GM21447 (cell line): Measurements from ENCODE around the gene SHKBP1.
"Not testable (repeated sequence)": the region's sequence is repeated elsewhere in the genome, so short reads cannot be mapped to it uniquely, and the experiment has no call there.

Experiments
- ATAC-seq: cut with Tn5 transposase; IDR thresholded peaks from one replicate; pipeline ENCODE4 v1.9.1; 2021; ENCODE audit not compliant: unreplicated experiment

The SHKBP1 gene

DNA sequence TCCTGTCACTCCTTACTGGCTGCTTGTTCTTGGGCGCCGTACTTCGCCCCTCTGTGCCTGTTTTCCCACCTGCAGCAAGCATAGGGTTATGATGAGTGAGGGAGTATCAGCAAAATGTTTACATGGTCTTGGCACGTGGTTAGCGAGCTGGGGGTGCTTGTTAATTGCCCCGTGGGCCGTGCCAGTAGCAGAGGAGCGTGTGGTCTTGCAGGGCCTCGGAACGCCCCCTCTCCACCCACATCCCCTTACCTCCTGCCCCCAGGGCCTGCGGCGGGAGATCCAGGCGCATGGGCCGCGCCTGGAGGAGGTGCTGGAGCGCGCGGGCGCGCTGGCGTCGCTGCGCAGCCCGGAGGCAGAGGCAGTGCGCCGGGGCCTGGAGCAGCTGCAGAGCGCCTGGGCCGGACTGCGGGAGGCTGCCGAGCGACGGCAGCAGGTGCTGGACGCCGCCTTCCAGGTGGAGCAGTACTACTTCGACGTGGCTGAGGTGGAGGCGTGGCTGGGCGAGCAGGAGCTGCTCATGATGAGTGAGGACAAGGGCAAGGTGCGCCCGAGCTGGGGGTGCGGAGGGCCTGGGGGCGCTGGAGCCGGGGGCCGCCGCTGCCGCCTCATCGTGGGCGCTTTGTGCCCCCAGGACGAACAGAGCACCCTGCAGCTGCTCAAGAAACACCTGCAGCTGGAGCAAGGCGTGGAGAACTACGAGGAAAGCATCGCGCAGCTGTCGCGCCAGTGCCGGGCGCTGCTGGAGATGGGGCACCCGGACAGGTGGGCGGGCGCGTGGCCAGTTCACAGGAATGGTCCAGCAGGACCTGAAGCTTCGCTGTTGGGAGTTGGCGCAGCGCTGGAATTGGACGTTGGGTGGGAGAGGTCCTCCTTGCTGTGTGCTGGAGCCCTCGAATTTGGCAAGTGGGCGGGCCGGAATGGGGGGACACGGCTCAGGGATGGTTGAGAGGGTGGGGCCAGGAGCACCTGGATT, 22.5 kb upstream of the SHKBP1 start:
- no peak for ATAC-seq

DNA sequence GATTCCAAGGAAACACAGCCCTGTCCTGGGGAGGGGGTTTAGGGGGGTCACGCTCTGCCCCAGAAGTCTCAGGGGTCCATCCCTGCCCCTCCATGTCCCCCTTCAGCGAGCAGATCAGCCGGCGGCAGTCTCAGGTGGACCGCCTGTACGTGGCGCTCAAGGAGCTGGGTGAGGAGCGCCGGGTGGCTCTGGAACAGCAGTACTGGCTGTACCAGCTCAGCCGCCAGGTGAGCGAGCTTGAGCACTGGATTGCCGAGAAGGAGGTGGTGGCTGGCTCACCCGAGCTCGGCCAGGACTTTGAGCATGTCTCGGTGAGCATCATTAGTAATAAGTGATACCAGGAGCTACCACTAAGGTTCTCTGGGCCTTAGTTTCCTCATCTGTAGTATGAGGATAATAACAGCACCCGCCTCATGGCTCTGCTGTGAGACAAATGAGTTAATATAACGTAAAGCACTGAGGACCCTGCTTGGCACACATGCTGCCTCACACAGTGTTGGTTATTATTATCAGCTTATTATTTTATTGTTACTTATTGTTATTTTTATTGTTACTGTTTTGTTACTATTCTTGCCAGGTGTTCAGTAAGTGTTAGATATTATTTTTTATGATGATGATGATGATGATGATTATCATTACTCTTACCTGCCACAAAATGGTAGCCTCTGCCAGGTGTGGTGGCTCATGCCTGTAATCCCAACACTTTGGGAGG, 20.5 kb upstream of the SHKBP1 start:
- no peak for ATAC-seq

DNA sequence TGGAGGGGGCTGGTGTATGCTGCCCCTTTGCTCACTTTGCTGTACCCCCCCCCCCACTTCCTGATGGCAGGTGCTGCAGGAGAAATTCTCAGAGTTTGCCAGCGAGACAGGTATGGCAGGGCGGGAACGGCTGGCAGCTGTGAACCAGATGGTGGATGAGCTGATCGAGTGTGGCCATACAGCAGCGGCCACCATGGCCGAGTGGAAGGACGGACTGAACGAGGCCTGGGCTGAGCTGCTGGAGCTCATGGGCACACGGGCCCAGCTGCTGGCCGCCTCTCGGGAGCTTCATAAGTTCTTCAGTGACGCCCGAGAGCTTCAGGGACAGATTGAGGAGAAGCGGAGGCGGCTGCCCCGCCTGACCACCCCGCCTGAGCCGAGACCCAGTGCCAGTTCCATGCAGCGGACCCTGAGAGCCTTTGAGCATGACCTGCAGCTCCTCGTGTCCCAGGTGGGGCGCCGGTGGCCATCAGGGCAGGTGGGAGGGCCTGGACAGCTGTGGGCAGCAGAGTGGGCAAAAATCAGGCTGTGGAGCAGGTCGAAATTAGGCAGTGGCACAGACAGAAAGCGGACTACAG, 19.6 kb upstream of the SHKBP1 start:
- no peak for ATAC-seq

DNA sequence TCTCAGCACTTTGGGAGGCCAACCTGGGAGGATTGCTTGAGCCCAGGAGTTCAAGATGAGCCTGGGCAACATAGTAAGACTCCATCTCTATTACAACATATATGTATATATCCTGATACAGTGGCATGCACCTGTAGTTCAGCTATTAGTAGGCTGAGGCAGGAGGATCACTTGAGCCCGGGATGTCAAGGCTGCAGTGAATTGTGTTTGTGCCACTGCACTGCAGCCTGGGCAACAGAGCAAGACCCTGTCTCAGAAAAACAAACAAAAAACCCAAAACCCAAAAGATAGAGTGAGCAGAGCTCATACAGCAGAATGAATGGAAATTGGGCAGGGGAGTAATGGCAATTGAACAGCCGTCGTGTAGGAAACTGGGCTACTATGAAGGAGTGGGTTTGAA, 17.3 kb upstream of the SHKBP1 start:
- ATAC-seq, result no peak

DNA sequence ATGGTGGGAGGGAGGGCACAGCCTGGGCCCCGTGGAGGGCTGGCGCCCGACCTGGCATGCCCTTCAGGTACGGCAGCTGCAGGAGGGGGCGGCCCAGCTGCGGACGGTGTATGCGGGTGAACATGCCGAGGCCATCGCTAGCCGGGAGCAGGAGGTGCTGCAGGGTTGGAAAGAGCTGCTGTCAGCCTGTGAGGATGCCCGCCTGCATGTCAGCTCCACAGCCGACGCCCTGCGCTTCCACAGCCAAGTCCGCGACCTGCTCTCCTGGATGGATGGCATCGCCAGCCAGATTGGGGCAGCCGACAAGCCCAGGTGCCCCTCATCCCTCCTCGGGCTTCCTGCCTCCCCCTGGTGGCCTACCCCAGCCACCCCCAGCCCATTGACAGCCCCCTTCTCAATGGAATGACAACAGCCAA, 16.6 kb upstream of the SHKBP1 start:
- ATAC-seq, result no peak

DNA sequence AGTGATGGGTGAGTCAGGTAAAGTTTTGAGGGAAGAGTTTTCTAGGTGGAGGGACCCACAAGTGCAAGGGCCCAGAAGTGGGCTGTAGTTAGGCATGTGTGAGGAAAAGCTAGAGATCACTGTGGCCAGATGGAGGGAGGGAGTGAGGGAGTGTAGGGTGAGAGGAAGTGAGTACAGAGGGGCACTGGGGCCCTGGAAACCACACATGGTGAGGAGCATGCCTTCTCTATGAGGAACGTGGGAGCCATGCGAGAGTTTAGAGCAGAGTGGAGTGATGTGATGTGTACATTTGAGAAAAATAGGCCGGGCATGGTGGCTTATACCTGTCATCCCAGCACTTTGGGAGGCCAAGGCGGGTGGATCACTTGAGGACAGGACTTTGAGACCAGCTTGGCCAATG, 14.7 kb upstream of the SHKBP1 start:
- no peak for ATAC-seq

DNA sequence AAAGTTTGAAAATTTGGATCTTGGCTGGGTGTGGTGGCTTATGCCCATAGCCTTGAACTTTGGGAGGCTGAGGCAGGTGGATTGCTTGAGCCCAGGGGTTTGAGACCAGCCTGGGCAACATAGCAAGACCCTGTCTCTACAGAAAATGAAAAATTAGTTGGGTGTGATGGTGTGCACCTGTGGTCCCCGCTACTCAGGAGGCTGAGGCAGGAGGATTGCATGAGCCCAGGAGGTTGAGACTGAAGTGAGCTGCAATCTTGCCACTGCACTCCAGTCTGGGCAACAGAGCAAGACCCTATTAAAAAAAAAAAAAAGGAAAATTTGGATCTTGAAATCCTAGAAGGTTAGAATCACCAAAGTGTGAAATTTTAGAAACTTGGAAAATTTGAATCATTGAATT, 12.1 kb upstream of the SHKBP1 start:
- ATAC-seq, result not testable (repeated sequence)

DNA sequence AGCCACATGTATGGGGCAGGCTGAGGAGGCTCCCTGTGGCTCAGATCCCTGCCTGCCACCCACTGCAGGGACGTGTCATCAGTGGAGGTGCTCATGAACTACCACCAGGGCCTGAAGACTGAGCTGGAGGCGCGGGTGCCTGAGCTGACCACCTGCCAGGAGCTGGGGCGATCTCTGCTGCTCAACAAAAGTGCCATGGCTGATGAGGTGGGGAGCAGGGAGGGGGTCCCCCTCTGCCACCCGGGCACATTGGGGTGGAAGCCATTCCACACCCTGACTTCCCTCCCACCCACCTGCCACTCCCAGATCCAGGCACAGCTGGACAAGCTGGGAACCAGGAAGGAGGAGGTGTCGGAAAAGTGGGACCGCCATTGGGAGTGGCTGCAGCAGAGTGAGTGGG, 11.3 kb upstream of the SHKBP1 start:
- ATAC-seq, result no peak

DNA sequence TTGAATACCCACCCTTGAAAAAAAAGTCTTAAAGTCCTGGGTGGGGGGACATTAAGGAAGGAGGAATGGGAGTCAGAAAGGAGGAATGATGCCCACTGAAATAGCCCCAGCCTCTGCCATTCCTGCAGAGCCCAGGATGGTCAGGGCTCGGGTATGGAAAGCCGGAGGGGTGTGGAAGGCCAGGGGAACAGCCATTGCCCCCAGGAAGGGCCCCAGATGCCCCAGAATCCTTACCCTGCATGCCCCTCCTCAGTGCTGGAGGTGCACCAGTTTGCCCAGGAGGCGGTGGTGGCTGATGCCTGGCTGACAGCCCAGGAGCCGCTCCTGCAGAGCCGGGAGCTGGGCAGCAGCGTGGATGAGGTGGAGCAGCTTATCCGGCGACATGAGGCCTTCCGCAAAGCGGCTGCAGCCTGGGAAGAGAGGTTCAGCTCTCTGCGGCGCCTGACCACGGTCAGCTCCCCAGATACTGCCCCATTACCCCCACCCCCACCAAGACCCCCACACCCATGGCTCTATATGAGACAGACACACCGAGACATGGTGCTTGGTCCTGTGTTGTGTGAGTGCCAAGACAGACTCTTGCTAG, 10.7 kb upstream of the SHKBP1 start:
- no peak for ATAC-seq

DNA sequence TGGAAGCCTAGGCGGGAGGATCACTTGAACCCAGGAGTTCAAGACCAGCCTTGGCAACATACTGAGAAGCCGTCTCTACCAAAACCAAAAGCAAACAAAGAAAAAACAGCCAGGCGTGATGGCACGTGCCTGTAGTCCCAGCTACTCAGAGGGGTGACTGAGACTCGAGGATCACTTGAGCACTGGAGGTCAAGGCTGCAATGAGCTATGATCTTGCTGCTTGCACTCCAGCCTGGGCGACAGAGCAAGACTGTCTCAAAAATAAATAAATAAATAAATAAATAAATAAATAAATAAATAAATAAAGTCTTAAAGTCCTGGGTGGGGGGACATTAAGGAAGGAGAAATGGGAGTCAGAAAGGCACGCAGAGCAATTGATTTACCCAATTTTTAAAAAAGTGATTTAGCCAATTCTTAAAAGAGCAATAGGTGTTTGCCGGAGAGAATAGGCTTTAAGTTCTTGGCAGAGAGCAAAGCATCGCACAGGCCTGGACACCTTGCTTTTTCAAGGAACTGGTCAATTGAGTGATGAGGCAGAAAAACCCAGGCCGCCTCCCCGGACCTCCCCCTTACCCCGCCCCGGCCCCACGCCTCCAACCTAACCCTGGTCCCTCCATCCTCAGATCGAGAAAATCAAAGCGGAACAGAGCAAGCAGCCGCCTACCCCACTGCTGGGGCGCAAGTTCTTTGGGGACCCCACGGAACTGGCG, 9.5 kb upstream of the SHKBP1 start:
- ATAC-seq, result no peak

DNA sequence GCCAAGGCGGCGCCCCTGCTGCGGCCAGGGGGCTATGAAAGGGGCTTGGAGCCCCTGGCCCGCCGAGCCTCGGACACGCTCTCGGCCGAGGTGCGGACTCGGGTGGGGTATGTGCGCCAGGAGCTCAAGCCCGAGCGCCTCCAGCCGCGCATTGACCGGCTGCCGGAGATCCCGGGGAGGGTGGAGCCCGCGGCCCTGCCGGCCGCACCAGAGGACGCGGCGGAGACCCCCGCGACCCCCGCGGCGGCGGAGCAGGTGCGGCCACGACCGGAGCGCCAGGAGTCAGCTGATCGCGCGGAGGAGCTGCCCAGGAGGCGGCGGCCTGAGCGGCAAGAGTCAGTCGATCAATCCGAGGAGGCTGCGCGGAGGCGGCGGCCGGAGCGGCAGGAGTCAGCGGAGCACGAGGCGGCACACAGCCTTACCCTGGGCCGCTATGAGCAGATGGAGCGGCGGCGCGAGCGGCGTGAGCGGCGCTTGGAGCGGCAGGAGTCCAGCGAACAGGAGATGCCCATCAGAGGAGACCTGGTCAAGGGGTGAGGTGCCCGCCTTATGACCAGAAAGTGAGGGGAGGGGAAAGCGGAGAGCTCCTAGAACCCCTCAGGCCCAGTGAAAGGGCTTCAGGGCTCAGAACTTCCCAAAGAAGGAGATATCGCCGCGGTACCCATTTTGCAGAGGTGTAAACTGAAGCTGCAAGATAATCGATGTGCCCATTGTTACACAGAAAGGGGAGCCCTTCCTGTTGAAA, 8.8 kb upstream of the SHKBP1 start:
- ATAC-seq, result no peak

DNA sequence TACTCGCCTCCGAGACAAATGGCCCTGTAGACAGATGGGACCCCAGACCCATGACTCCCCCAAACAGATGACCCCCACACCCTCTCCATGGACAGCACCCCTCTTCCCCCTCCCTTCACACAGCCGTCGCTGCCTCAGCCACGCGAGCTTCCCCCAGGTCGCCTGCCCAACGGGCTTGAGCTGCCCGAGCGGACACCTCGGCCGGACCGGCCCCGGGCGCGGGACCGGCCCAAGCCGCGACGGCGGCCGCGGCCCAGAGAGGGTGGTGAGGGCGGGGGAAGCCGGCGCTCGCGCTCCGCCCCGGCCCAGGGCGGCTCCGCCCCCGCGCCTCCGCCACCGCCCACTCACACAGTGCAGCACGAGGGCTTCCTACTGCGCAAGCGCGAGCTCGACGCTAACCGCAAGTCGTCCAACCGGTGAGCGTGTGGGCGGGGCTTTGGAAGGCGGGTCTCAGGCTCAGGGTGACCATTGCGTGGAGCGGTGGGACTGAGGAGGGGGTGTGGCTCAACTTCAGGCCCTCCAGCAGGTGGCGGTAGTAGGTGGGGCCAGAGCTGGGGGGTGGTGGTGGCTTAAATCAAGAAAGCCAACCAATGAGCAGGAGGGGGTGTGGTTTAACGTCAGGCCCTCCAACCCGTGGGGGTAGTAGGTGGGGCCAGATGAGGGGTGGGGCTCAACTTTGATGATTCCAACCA, 6.2 kb upstream of the SHKBP1 start:
- ATAC-seq, result peak; percentile 86

DNA sequence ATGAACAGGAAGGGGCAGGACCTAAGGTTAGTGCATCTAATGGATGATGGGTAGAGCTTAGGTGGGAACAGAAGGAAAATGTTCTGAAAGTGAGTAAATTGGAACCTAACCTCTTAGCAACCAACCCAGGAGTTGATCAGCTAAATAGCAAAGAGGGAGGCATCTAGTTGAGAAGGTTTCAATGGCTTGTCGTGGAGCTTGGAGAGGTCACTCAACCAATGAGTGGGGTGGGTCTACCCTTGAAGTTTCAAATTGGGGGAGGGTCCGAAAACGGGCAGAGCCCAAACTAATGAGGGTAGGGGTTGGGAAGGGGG, 5.7 kb upstream of the SHKBP1 start:
- no peak for ATAC-seq

DNA sequence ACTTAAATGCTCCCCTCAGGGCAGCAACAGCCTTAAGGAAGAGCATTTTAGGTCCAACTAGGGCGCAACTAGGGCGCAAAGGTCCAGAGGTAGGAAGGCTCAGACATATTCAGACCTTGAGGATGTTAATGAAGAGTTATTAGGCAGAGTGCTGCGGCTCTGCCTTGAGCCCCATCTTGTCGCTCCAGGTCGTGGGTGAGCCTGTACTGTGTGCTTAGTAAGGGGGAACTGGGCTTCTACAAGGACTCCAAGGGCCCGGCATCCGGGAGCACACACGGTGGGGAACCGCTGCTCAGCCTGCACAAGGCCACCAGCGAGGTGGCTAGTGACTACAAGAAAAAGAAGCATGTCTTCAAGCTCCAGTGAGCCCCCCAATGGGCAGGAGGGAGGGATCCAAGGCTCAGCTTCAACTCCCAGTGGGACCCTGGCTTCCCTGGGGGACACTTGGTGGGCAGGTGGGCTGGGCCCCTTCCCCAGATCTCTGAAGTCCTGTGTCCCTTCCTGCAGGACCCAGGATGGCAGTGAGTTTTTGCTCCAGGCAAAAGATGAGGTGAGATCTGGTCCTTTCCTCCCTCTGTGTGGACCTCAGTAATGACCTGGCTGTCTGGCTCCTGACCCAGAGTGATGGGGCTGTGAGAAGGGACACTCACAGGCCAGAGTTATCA, 4.7 kb upstream of the SHKBP1 start:
- ATAC-seq, result no peak

DNA sequence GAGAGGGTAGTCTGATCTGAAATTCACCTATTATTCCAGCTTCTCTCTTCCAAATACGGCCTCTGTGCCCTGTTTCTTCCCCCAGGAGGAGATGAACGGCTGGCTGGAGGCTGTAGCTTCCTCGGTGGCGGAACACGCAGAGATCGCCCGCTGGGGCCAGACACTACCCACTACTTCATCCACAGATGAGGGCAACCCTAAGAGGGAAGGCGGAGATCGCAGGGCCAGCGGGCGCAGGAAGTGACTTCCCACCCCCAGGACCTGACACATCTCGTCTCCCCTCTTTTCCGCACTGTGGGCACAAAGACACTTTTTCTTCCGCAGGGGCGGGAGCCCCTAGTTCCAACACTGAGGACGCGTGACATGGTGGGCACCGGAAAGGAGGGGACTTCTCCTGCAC, 1.3 kb upstream of the SHKBP1 start:
- no peak for ATAC-seq

DNA sequence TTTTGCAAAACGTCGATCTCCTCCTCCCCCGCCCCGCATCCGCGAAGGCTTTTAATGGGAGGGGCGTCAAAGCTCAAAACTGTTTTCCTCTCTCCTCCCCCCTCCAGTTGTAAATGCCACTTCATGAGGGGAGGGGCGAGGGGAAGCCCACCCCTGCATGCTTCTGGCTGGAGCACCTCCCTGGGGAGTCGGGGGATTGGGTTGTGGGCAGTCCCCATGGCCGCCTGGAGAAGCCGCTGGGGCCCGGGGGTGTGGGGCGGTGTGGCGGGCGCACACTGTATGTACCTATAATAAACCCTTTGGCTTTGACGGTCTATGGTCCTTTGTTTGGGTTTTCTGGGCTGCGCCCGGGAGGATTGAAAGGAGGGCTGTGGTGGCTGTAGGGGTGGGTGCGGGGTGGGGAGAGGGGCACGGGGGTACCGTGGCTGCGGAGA, 505 bp upstream of the SHKBP1 start:
- peak; percentile 17 for ATAC-seq

DNA sequence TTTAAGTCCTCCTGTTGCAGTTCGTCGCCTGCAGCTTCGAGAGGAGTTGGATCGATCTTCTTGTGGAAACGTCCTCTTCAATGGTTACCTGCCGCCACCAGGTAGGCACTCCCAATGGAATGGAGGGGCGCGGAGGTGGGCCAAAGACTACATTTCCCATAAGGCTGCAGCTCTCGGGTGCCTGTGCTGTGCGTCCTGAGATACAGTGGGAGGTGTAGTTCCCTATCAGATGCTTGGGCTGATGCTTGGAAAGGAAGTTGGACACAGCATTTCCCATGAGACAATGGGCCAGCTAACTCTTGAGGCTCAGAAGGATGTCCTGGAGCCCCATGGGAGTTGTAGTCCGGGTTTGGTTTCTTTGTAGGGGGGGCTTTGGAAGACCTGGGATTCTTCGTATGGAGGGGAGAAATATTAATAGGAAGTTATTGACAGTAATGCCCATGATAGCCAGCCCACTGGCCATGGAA, 1.8 kb downstream of the SHKBP1 start:
- ATAC-seq, result no peak

DNA sequence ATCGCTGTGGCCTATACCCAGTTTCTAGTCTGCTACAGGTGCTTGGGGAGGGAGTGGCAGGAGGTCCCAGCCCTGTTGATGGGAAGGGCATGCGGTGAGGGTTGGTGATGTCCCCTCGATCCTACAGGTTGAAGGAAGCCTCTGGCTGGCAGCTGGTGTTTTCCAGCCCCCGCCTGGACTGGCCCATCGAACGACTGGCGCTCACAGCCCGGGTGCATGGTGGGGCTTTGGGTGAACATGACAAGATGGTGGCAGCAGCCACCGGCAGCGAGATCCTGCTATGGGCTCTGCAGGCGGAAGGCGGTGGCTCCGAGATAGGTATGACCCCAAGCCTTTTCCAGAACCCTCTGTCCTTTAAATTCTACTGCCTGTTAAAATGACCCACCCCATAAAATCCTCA, 3.9 kb downstream of the SHKBP1 start:
- ATAC-seq, result no peak

DNA sequence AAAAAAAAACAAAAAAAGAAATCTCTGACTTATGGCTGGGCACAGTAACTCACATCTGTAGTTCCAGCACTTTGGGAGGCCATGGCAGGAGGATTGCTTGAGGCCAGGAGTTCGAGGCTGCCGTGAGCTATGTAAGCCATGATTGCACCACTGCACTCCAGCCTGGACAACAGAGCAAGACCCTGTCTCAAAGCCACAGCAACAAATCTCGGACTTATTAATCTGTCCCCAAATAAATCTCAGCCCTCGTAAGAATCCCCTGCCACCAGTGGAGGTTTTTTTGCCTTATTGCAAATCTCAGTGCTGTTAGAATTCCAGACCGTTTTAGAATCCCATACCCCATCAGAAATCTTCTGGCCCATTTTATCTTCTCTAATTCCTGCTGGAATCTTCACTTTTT, 4.9 kb downstream of the SHKBP1 start:
- no peak for ATAC-seq
